Ovary (tissue), 3 donors: Measurements from ENCODE around the gene GMPR.

Experiments
- CTCF ChIP-seq, 3 donors: fragments of 450-650 bp in 2 of 3; fragments of 200-600 bp in 1 of 3; IDR thresholded peaks; one replicate each; pipeline versions ENCODE4 v1.5.1 to v1.8.0; 2016 to 2022; ENCODE audit warnings: antibody characterized with exemption in 3 of 3, mild to moderate bottlenecking in 1 of 3
- EP300 ChIP-seq: sonication (generic); formaldehyde crosslinking; IDR thresholded peaks from one replicate; pipeline ENCODE4 v1.6.1; 2017; ENCODE audit warnings: antibody characterized with exemption
- POLR2A ChIP-seq: fragments of 450-650 bp; IDR thresholded peaks from one replicate; pipeline ENCODE4 v1.6.1; 2017; ENCODE audit warnings: antibody characterized with exemption, mild to moderate bottlenecking, moderate library complexity
- donor health status: DM: no; HTN: no; CAD: no.

GRCh38 chr6:16229700-16230099 is 8.7 kb upstream of the GMPR start:
- TF ChIP-seq POLR2A (no peak), CTCF (IDR thresholded peaks at IDR 0.05) (no peak), EP300 (no peak)
